GM12801 (cell line): ENCODE results near the gene KDM3A.

Experiments
- TF ChIP-seq, protein P1 (sequence below): IDR thresholded peaks from one replicate; pipeline ENCODE4 v1.5.1; 2011; ENCODE audit warnings: control low read depth; ENCODE audit not compliant: insufficient read length; ENCODE audit errors: extremely low read depth

Gene KDM3A

DNA sequence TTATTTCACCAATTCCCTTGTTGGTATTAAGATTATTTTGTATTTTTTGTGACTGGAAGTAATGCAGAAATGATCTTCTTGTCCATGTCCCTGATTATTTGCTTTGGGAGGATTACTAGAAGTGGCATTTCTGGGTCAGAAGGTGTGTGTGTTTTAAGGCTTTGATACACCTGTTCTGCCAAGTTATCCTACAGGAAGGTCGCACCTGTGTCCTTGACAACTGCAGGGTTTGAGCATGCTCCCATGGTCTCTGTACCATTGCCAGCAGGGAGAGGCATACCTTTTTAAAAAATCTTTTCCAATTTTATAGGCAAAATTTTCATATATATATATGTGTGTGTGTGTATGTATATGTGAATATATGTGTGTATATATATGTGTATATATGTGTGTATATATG lies 29.7 kb downstream of the KDM3A start:
- TF ChIP-seq, protein P1, sequence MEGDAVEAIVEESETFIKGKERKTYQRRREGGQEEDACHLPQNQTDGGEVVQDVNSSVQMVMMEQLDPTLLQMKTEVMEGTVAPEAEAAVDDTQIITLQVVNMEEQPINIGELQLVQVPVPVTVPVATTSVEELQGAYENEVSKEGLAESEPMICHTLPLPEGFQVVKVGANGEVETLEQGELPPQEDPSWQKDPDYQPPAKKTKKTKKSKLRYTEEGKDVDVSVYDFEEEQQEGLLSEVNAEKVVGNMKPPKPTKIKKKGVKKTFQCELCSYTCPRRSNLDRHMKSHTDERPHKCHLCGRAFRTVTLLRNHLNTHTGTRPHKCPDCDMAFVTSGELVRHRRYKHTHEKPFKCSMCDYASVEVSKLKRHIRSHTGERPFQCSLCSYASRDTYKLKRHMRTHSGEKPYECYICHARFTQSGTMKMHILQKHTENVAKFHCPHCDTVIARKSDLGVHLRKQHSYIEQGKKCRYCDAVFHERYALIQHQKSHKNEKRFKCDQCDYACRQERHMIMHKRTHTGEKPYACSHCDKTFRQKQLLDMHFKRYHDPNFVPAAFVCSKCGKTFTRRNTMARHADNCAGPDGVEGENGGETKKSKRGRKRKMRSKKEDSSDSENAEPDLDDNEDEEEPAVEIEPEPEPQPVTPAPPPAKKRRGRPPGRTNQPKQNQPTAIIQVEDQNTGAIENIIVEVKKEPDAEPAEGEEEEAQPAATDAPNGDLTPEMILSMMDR: no peak

DNA sequence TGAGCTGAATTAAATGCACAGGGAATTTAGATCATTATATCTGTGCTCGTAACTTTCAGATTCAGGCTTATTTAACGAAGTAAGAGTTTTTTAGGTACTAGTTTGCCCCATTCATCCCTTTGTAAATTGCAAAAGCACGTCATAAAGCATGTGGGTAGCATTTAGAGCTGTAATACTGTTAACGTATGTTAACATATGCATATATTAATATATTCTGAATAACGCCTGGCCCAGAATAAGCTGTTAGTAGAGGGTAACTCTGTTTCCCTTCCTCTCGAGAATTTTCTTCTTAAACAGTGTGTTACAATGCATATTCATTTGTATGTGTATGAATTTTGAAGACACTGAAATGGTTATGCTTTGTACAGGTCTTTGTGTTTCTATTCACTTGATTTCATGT lies 30.5 kb downstream of the KDM3A start:
- TF ChIP-seq, protein P1: no peak

DNA sequence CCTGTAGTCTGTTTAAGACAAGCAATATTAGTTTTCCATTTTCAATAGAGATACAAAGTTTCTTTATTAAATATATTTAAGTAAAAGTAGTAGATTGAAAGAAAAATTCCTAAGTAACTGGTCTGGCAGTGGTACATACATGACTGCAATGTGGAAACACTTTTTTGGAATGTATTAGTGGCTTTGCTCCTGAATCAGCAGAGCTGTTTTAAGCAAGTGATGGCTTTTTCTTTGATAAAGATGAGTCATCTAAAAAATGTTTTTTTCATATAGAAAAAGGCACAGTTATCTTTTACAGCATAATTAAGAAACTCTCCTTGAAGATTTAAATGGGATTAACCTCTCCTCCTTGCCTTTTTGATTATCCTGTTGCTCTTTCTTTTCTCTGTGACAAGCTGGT lies 34.9 kb downstream of the KDM3A start:
- TF ChIP-seq, protein P1: no peak

DNA sequence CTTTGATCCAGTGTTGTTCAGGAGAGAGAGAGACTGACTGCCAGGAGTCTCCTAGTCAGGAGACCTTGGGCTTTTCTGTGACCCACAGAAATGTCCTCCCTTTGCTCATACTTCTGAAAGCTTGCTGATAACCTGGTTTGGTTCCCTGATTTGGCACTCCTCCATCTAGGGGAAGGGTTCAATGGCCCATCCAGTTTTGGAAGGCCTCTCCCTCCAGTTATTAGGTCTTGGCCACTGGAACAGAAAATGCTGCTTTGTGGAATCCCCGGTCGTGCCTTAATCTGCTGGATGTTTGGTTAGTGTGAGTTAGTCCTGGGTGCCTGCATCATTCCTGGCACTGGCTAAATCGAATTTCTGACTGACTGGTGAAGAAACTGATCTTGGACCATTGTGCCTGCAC lies 35.7 kb downstream of the KDM3A start:
- TF ChIP-seq, protein P1: no peak

DNA sequence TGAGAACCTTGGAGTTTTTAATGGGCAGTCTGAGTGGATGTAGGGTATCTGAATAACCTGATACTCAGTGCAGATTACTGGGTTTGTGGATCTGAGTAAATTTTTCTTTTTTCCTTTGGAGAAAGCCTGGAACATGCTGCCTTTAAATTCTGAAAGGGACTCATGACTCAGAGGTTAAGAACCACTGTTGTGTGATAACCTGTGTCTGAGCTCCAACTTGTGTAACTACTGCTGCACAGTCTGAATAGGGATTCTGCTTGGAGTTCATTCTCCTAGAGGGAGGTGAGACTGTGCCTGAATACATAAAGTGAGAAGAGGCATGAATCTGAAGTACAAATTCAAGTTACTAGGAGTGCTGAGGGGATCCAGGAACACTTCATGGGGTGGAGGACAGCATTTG lies 36.2 kb downstream of the KDM3A start:
- TF ChIP-seq, protein P1: no peak

DNA sequence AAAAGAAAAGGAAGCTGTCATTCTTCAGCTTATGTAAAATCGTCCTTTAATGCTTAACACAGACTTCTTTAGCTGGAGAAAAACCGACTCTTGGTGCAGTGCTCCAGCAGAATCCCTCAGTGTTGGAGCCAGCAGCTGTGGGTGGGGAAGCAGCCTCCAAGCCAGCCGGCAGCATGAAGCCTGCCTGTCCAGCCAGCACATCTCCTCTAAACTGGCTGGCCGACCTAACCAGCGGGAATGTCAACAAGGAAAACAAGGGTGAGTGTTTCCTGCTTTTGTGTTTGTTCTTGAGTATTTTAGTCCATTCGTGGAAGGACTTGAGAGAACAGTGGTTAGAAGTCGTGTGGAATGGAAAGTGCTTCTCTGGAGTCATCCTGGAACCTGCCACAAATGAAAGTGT lies 38.9 kb downstream of the KDM3A start:
- TF ChIP-seq, protein P1: no peak

DNA sequence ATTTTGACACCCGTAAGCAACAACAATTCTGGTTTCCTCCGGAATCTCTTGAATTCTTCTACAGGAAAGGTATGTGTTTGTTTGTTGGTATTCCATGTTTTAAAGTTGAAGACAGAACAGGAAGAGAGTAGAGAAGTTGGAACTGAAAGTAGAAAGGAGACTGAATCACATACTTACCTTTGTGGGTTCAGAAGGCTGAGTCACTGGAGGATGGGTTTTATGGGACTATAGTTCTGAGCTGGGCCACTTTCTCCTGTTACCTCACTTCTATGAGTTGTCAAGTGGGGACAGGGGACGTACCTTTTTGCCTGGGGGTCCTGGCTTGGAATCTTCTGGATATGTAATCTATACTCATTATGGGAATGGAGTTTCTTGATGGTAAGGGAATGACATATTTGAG lies 40.9 kb downstream of the KDM3A start:
- TF ChIP-seq, protein P1: no peak

DNA sequence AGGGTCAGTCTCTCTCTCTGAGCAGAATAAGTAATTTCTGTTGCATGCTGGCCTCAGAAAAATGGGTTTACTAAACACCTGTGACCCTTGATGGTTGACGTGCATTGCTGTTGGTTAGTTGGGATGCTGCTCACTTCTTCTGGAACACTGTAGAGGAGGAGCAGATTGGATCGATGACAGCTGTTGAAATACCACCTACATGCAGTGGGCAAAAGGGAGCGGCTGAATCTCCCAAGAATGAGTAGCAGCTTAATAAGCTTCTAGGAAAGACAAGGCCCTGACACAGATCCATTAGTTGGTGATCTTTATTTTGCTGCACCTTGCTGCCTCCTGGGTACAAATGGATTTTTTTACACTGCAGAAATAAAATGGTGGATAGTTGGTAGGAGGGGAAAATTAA lies 43.2 kb downstream of the KDM3A start:
- TF ChIP-seq, protein P1: no peak
